Endothelial cell of umbilical vein (primary cell): ENCODE measurements around the gene NOD1.

Experiments used
- EZH2 ChIP-seq: IDR thresholded peaks from 2 replicates; pipeline ENCODE4 v1.6.1; 2012; ENCODE audit warnings: borderline replicate concordance, low read depth, mild to moderate bottlenecking, moderate library complexity, low read length, inconsistent platforms; ENCODE audit not compliant: severe bottlenecking
- JUN ChIP-seq: IDR thresholded peaks from 2 replicates; pipeline ENCODE4 v1.6.1; 2011; ENCODE audit warnings: borderline replicate concordance, low read depth; ENCODE audit not compliant: insufficient read length, insufficient read depth
- MYC ChIP-seq: IDR thresholded peaks from one replicate; pipeline ENCODE4 v1.6.1; 2011; ENCODE audit warnings: mild to moderate bottlenecking, low read depth, low read length
- POLR2A ChIP-seq: IDR thresholded peaks from 2 replicates; pipeline ENCODE4 v1.6.1; 2012; ENCODE audit warnings: low read depth, mild to moderate bottlenecking, control low read depth, low read length
- POLR2AphosphoS5 ChIP-seq: IDR thresholded peaks from 2 replicates; pipeline ENCODE4 v1.6.1; 2012; ENCODE audit warnings: low read depth, mild to moderate bottlenecking, control low read depth, low read length, moderate library complexity; ENCODE audit not compliant: insufficient read depth
- TF ChIP-seq, protein P1 (sequence below), 2 donors: IDR thresholded peaks; 1 replicate in 1 of 2; 2 replicates in 1 of 2; pipeline ENCODE4 v1.5.1; 2011; ENCODE audit warnings: low read length in 2 of 2, mild to moderate bottlenecking in 2 of 2, moderate library complexity in 2 of 2, control low read depth in 1 of 2, inconsistent platforms in 1 of 2, low read depth in 1 of 2; ENCODE audit not compliant: insufficient read depth in 1 of 2; ENCODE audit errors: extremely low read depth in 1 of 2

DNA sequence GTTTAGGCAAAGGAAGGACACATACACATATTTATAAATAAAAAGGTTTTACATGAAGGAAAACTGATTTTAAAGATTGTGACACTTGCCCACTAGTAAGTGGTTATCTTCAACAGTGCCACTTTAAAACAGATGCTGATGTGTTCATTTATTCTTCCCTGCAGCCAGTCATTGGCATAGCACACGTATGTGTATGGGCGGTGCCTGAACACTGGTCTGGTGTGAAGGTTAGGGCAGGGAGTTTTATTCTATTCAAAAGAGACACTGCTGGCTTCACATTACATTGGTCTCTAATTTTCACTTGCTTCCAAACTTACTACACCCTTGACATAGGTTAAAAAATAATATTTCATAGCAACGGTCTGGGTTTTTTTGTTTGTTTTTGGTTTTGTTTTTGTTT, 57.9 kb downstream of the NOD1 start:
- TF ChIP-seq, protein P1, sequence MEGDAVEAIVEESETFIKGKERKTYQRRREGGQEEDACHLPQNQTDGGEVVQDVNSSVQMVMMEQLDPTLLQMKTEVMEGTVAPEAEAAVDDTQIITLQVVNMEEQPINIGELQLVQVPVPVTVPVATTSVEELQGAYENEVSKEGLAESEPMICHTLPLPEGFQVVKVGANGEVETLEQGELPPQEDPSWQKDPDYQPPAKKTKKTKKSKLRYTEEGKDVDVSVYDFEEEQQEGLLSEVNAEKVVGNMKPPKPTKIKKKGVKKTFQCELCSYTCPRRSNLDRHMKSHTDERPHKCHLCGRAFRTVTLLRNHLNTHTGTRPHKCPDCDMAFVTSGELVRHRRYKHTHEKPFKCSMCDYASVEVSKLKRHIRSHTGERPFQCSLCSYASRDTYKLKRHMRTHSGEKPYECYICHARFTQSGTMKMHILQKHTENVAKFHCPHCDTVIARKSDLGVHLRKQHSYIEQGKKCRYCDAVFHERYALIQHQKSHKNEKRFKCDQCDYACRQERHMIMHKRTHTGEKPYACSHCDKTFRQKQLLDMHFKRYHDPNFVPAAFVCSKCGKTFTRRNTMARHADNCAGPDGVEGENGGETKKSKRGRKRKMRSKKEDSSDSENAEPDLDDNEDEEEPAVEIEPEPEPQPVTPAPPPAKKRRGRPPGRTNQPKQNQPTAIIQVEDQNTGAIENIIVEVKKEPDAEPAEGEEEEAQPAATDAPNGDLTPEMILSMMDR (IDR thresholded peaks at IDR 0.05; ENCODE audit: extremely low read depth in 1 of 2, insufficient read depth in 1 of 2, low read depth in 1 of 2, low read length in 2 of 2) = no peak
- TF ChIP-seq POLR2A (no peak), POLR2AphosphoS5 (no peak), JUN (no peak), EZH2 (no peak), MYC (no peak)
